Caco-2 (cell line): ENCODE results near the gene PRSS53. TPM values are rescaled to one million over a fixed set of nuclear protein-coding genes. Genes with fewer than 3 reads are reported as not detected.

Experiments
- BruUV-seq: library from RNA; stranded (reverse); fragments of 400-500 nt; replicated peaks from 2 replicates; lab custom pipeline; 2021; lab: Mats Ljungman, UMichigan
- CTCF ChIA-PET: fragments of 300-600 bp; sonication (Branson Sonifier 250); formaldehyde crosslinking; loops from one replicate; lab custom pipeline; 2022; ENCODE audit warnings: antibody characterized with exemption; lab: Charles Lee
- POLR2A ChIA-PET: fragments of 300-600 bp; sonication (Branson Sonifier 250); formaldehyde crosslinking; loops from one replicate; lab custom pipeline; 2022; ENCODE audit warnings: antibody characterized with exemption; lab: Charles Lee
- DNase-seq, 2 experiments: peaks; one replicate each; pipeline versions ENCODE4 v3.0.0 to v3.0.0-alpha.2; 2020 to 2022
- H3K27me3 ChIP-seq: replicated peaks from 2 replicates; pipeline ENCODE4 v1.6.0; 2011; ENCODE audit warnings: low read length; ENCODE audit not compliant: control insufficient read depth, insufficient read depth
- H3K36me3 ChIP-seq: 2 replicates; pipeline ENCODE4 v1.5.1; 2011; ENCODE audit warnings: low read length; ENCODE audit not compliant: control insufficient read depth, insufficient read depth
- H3K4me1 ChIP-seq: fragments of 250-450 bp; sonication (Bioruptor Pico); 2 replicates; pipeline ENCODE4 v1.5.1; 2020; ENCODE audit warnings: mild to moderate bottlenecking
- H3K4me3 ChIP-seq: 2 replicates; pipeline ENCODE4 v1.5.1; 2011; ENCODE audit warnings: low read depth, mild to moderate bottlenecking, control low read depth, low read length
- H3K9me3 ChIP-seq: fragments of 250-450 bp; sonication (Bioruptor Pico); 2 replicates; pipeline ENCODE4 v1.5.1; 2020; ENCODE audit warnings: mild to moderate bottlenecking, moderate library complexity
- H3K27ac Mint-ChIP-seq: one replicate; pipeline ENCODE4 v1.8.0; 2022; ENCODE audit warnings: mixed read lengths; ENCODE audit not compliant: unreplicated experiment
- H3K27me3 Mint-ChIP-seq: one replicate; pipeline ENCODE4 v1.8.0; 2022; ENCODE audit warnings: mixed read lengths; ENCODE audit not compliant: insufficient read depth, unreplicated experiment
- H3K36me3 Mint-ChIP-seq: one replicate; pipeline ENCODE4 v1.8.0; 2022; ENCODE audit warnings: mild to moderate bottlenecking, mixed read lengths; ENCODE audit not compliant: insufficient read depth, unreplicated experiment
- H3K4me1 Mint-ChIP-seq: one replicate; pipeline ENCODE4 v1.8.0; 2022; ENCODE audit warnings: low read depth, mixed read lengths; ENCODE audit not compliant: unreplicated experiment
- H3K4me3 Mint-ChIP-seq: one replicate; pipeline ENCODE4 v1.8.0; 2022; ENCODE audit warnings: mild to moderate bottlenecking, moderate library complexity, mixed read lengths; ENCODE audit not compliant: unreplicated experiment
- H3K9me3 Mint-ChIP-seq: one replicate; pipeline ENCODE4 v1.8.0; 2022; ENCODE audit warnings: mixed read lengths; ENCODE audit not compliant: unreplicated experiment
- CTCF ChIP-seq, 2 experiments: fragments of 200-600 bp in 1 of 2; IDR thresholded peaks; 1 replicate in 1 of 2; 2 replicates in 1 of 2; pipeline versions ENCODE4 v1.5.1 to v1.8.0; 2011 to 2022; ENCODE audit warnings: antibody characterized with exemption in 1 of 2, control low read depth in 1 of 2, inconsistent platforms in 1 of 2, low read depth in 1 of 2, low read length in 1 of 2, mild to moderate bottlenecking in 1 of 2, moderate library complexity in 1 of 2; ENCODE audit not compliant: insufficient read depth in 1 of 2, severe bottlenecking in 1 of 2, unreplicated experiment in 1 of 2
- intact Hi-C: fragments of 100-400 bp; cut with micrococcal nuclease; formaldehyde crosslinking; loops from one replicate; pipeline ENCODE4 v1.10.0; 2022; ENCODE audit not compliant: unreplicated experiment
- total RNA-seq: library from RNA; stranded (reverse); gene quantifications from 2 replicates; pipeline ENCODE4 v1.2.3, GENCODE V29; 2022

Gene PRSS53
- total RNA-seq, 1 experiment from 2014 or later = 1.8 TPM

GRCh38 chr16:31055613-31056012 is 33.1 kb downstream of the PRSS53 start:
- peaks cover 10% of the 10 kb centered on the region for H3K4me1 Mint-ChIP-seq
- H3K4me1 ChIP-seq = no peaks in the 10 kb centered on the region
- H3K36me3 ChIP-seq = no peaks in the 10 kb centered on the region
- no peaks in the 10 kb centered on the region for H3K9me3 ChIP-seq
- no TSS peak for BruUV-seq
- ChIA-PET POLR2A (no interaction called here), CTCF (interaction anchor here (0.6 to 0.7 kb wide), 2 partner anchors 71 to 93 kb away, joined by 4 to 5 read pairs; no protein-coding TSS in a partner anchor)
- H3K9me3 Mint-ChIP-seq = no peaks in the 10 kb centered on the region
- no peak overlapping the region for H3K4me3 Mint-ChIP-seq
- no peaks in the 10 kb centered on the region for H3K36me3 Mint-ChIP-seq
- DNase-seq = no peak
- no peak overlapping the region for H3K27ac Mint-ChIP-seq
- no peaks in the 10 kb centered on the region for H3K27me3 Mint-ChIP-seq
- no peaks in the 10 kb centered on the region for H3K27me3 ChIP-seq
- intact Hi-C loops = no loop called here
- TF ChIP-seq CTCF (IDR thresholded peaks at IDR 0.05; ENCODE audit: insufficient read depth in 1 of 2, low read depth in 1 of 2, low read length in 1 of 2, severe bottlenecking in 1 of 2, unreplicated experiment in 1 of 2) = no peak
- H3K4me3 ChIP-seq = no peak overlapping the region

GRCh38 chr16:31052114-31052513 is 36.6 kb downstream of the PRSS53 start:
- Histone ChIP-seq H3K27me3 (no peaks in the 10 kb centered on the region), H3K4me1 (no peaks in the 10 kb centered on the region), H3K4me3 (no peak overlapping the region), H3K9me3 (no peaks in the 10 kb centered on the region), H3K36me3 (no peaks in the 10 kb centered on the region)
- intact Hi-C loops = no loop called here
- BruUV-seq = no TSS peak
- TF ChIP-seq CTCF (IDR thresholded peaks at IDR 0.05; ENCODE audit: insufficient read depth in 1 of 2, low read depth in 1 of 2, low read length in 1 of 2, severe bottlenecking in 1 of 2, unreplicated experiment in 1 of 2) = no peak
- no peaks in the 10 kb centered on the region for H3K9me3 Mint-ChIP-seq
- no peak overlapping the region for H3K4me3 Mint-ChIP-seq
- H3K4me1 Mint-ChIP-seq = peaks cover 10% of the 10 kb centered on the region
- no peaks in the 10 kb centered on the region for H3K36me3 Mint-ChIP-seq
- POLR2A ChIA-PET = no interaction called here
- no peak overlapping the region for H3K27ac Mint-ChIP-seq
- peak in 1 of 2 experiments; percentile 7 for DNase-seq
- no peaks in the 10 kb centered on the region for H3K27me3 Mint-ChIP-seq
- CTCF ChIA-PET = no interaction called here

GRCh38 chr16:31050280-31051030 is 38.3 kb downstream of the PRSS53 start:
- POLR2A ChIA-PET = no interaction called here

More at GRCh38 chr16:31050280-31051030, 38.3 kb downstream of the PRSS53 start:
- no peaks in the 10 kb centered on the region for H3K4me1 ChIP-seq
- no peaks in the 10 kb centered on the region for H3K27me3 ChIP-seq
- TF ChIP-seq CTCF (IDR thresholded peaks at IDR 0.05; ENCODE audit: insufficient read depth in 1 of 2, low read depth in 1 of 2, low read length in 1 of 2, severe bottlenecking in 1 of 2, unreplicated experiment in 1 of 2) = no peak
- DNase-seq = no peak
- no peaks in the 10 kb centered on the region for H3K9me3 Mint-ChIP-seq
- H3K36me3 Mint-ChIP-seq = peaks cover 5% of the 10 kb centered on the region
- H3K36me3 ChIP-seq = no peaks in the 10 kb centered on the region
- H3K4me3 Mint-ChIP-seq = no peak overlapping the region
- CTCF ChIA-PET = no interaction called here
- H3K9me3 ChIP-seq = no peaks in the 10 kb centered on the region
- H3K27me3 Mint-ChIP-seq = no peaks in the 10 kb centered on the region
- H3K27ac Mint-ChIP-seq = no peak overlapping the region
- H3K4me3 ChIP-seq = no peak overlapping the region
- intact Hi-C loops = no loop called here
- BruUV-seq = no TSS peak
- H3K4me1 Mint-ChIP-seq = peaks cover 10% of the 10 kb centered on the region
